Sigmoid colon (tissue), 4 donors: ENCODE measurements around the gene HDAC4.

Experiments
- CTCF ChIP-seq, 4 experiments: fragments of 450-650 bp in 3 of 4; fragments of 200-600 bp in 1 of 4; IDR thresholded peaks; one replicate each; pipeline ENCODE4 v1.5.1; 2016 to 2019; ENCODE audit warnings: antibody characterized with exemption in 4 of 4, mild to moderate bottlenecking in 3 of 4, moderate library complexity in 2 of 4
- EP300 ChIP-seq, 4 donors: sonication (generic); formaldehyde crosslinking; IDR thresholded peaks; one replicate each; pipeline ENCODE4 v1.6.1; 2017; ENCODE audit warnings: antibody characterized with exemption in 4 of 4
- POLR2A ChIP-seq, 2 donors: fragments of 450-650 bp; IDR thresholded peaks; one replicate each; pipeline ENCODE4 v1.6.1; 2016; ENCODE audit warnings: antibody characterized with exemption in 2 of 2, mild to moderate bottlenecking in 2 of 2, moderate library complexity in 2 of 2

GRCh38 chr2:239193925-239194677, 206.7 kb downstream of the HDAC4 start:
- TF ChIP-seq CTCF (IDR thresholded peaks at IDR 0.05) = no peak
- TF ChIP-seq POLR2A (IDR thresholded peaks at IDR 0.05) = no peak
- no peak for TF ChIP-seq EP300 (IDR thresholded peaks at IDR 0.05)
